Uterus (tissue), 2 donors: ENCODE results near the gene TUBB3.

ENCODE experiments used
- CTCF ChIP-seq, 4 experiments: fragments of 200-600 bp in 2 of 4; fragments of 450-650 bp in 2 of 4; sonication (generic) in 2 of 4; IDR thresholded peaks; one replicate each; pipeline ENCODE4 v1.5.1; 2016 to 2019; ENCODE audit warnings: antibody characterized with exemption in 4 of 4, mild to moderate bottlenecking in 2 of 4, moderate library complexity in 1 of 4
- POLR2A ChIP-seq, 2 donors: fragments of 450-650 bp; IDR thresholded peaks; one replicate each; pipeline ENCODE4 v1.6.1; 2016; ENCODE audit warnings: antibody characterized with exemption in 2 of 2, mild to moderate bottlenecking in 1 of 2, moderate library complexity in 1 of 2

DNA sequence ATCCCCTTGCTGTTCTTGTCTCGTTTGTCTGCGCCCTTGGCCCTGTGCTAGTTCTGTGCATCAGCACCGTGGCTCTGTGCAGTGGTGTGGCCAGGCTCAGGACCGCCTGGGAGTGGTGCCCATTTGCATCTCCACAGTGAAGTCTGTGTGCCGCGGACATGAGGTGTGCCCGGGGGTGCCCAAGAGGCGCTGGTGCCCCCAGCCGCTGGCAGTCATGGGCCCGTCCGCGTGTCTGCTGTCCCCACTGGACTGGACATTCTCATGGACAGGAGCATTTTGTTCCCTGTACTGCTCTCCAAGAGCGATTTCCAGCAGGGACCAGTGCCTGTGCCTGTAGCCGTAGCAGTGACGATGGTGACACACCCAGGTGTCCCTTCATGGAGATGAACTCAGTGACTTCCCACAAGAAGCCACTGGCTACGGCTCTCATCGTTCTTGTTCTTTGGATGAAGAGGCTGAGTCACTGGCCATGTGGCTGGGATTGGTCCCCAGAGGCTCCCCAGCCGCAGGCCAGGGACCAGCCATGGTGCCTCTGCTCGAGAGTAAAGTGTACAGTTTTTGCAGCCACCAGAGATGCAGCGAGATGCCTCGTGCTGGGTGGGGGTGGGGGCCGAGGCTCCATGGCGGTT is 17.5 kb upstream of the TUBB3 start:
- TF ChIP-seq CTCF (IDR thresholded peaks at IDR 0.05) (no peak), POLR2A (IDR thresholded peaks at IDR 0.05) (no peak)
